OCI-LY7 (cell line): ENCODE data around the gene TTC7B. TPM values are rescaled to one million over a fixed set of nuclear protein-coding genes. Genes with fewer than 3 reads are reported as not detected.
"Not testable (repeated sequence)": the region's sequence is repeated elsewhere in the genome, so short reads cannot be mapped to it uniquely, and the experiment has no call there.

Experiments used
- BruUV-seq: library from RNA; stranded (reverse); fragments of 400-500 nt; replicated peaks from 2 replicates; lab custom pipeline; 2021; lab: Mats Ljungman, UMichigan
- CTCF ChIA-PET: fragments of 300-600 bp; sonication (Branson Sonifier 250); formaldehyde crosslinking; loops from one replicate; lab custom pipeline; 2022; ENCODE audit warnings: antibody characterized with exemption; ENCODE audit not compliant: unreplicated experiment; lab: Charles Lee
- POLR2A ChIA-PET: fragments of 300-600 bp; sonication (Branson Sonifier 250); formaldehyde crosslinking; loops from one replicate; lab custom pipeline; 2022; ENCODE audit warnings: antibody characterized with exemption; lab: Charles Lee
- DNase-seq: peaks from one replicate; pipeline ENCODE4 v3.0.0-alpha.2; 2015; ENCODE audit warnings: low spot score
- H2AFZ ChIP-seq: fragments of 200-600 bp; sonication (generic), shearing (Covaris generic); 2 replicates; pipeline ENCODE4 v1.6.1; 2014; ENCODE audit warnings: mild to moderate bottlenecking, antibody characterized with exemption, low read length, moderate library complexity
- H3K27ac ChIP-seq: fragments of 200-600 bp; sonication (generic); 2 replicates; pipeline ENCODE4 v1.5.1; 2014; ENCODE audit warnings: mixed run types, low read depth, mild to moderate bottlenecking, moderate library complexity, low read length, inconsistent platforms; ENCODE audit not compliant: poor library complexity, severe bottlenecking
- H3K36me3 ChIP-seq: fragments of 200-600 bp; sonication (generic); 2 replicates; pipeline ENCODE4 v1.6.1; 2014; ENCODE audit warnings: mild to moderate bottlenecking, antibody characterized with exemption, low read length, moderate library complexity, mixed read lengths; ENCODE audit not compliant: insufficient read depth
- H3K4me1 ChIP-seq: fragments of 200-600 bp; sonication (generic); 2 replicates; pipeline ENCODE4 v1.5.1; 2014; ENCODE audit warnings: mild to moderate bottlenecking, low read length; ENCODE audit not compliant: insufficient read depth, poor library complexity, severe bottlenecking
- H3K4me2 ChIP-seq: fragments of 200-600 bp; sonication (generic); 2 replicates; pipeline ENCODE4 v1.6.1; 2014; ENCODE audit warnings: mild to moderate bottlenecking, low read length
- H3K4me3 ChIP-seq: fragments of 200-600 bp; sonication (generic); 2 replicates; pipeline ENCODE4 v1.5.1; 2014; ENCODE audit warnings: mild to moderate bottlenecking, low read depth, low read length; ENCODE audit not compliant: poor library complexity, severe bottlenecking
- H3K79me2 ChIP-seq: fragments of 200-600 bp; sonication (generic); 2 replicates; pipeline ENCODE4 v1.6.1; 2016; ENCODE audit warnings: low read depth, mild to moderate bottlenecking, low read length, moderate library complexity, mixed read lengths; ENCODE audit not compliant: insufficient read depth
- H3K9me2 ChIP-seq: fragments of 200-600 bp; sonication (generic); 2 replicates; pipeline ENCODE4 v1.6.1; 2016; ENCODE audit warnings: mild to moderate bottlenecking, low read length, mixed read lengths; ENCODE audit not compliant: insufficient read depth
- H3K9me3 ChIP-seq: fragments of 200-600 bp; sonication (generic); 2 replicates; pipeline ENCODE4 v1.6.1; 2014; ENCODE audit warnings: mild to moderate bottlenecking, mixed run types, low read length, mixed read lengths
- H4K20me1 ChIP-seq: fragments of 200-600 bp; sonication (generic); 2 replicates; pipeline ENCODE4 v1.6.1; 2014; ENCODE audit warnings: mild to moderate bottlenecking, antibody characterized with exemption, low read length, moderate library complexity, mixed read lengths; ENCODE audit not compliant: insufficient read depth
- EZH2phosphoT487 ChIP-seq: fragments of 200-600 bp; sonication (generic); IDR thresholded peaks from 2 replicates; pipeline ENCODE4 v1.6.1; 2018; ENCODE audit warnings: low read depth, borderline replicate concordance, mild to moderate bottlenecking, mixed run types, antibody characterized with exemption, low read length, moderate library complexity, mixed read lengths
- intact Hi-C: fragments of 100-400 bp; cut with micrococcal nuclease; formaldehyde crosslinking; loops from one replicate; pipeline ENCODE4 v1.10.0; 2022; ENCODE audit not compliant: unreplicated experiment
- total RNA-seq, 2 experiments: library from RNA; depleted of rRNA in 1 of 2; stranded (reverse); fragments of >200 nt in 1 of 2; shearing (Covaris generic) in 1 of 2; gene quantifications; 2 replicates each; pipeline ENCODE4 v1.2.3, GENCODE V29; 2014 to 2022
- TF ChIP-seq, protein P1 (sequence below): fragments of 200-600 bp; sonication (generic); conservative IDR thresholded peaks from 2 replicates; pipeline ENCODE4 v1.5.1; 2014; ENCODE audit warnings: mild to moderate bottlenecking, antibody characterized with exemption, low read length, moderate library complexity, mixed read lengths

TTC7B gene
- total RNA-seq, 2 experiments from 2014 or later: 0.19 to 0.51 TPM

DNA sequence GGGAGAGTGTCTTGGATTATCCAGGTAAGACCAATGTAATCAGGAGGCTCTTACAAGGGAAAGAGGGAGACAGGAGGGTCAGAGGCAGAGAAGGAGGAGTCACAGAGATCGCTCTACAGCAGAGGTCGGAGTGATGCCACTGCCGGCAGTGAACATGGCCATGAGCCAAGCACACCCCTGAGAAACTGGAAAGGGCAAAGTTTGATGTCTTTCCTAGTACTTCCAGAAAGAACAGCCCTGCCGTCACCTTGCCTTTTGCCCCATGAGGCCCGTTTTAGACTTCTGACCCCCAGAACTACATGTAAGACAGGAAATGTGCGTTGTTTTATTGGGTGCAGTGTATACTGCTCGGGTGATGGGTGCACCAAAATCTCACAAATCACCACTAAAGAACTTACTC lies 285.7 kb downstream of the TTC7B start:
- no peaks in the 10 kb centered on the region for H3K4me1 ChIP-seq
- no peak overlapping the region for H3K27ac ChIP-seq
- no peaks in the 10 kb centered on the region for H3K36me3 ChIP-seq
- no peak overlapping the region for H3K4me3 ChIP-seq
- ChIA-PET POLR2A (no interaction called here), CTCF (no interaction called here)
- H4K20me1 ChIP-seq: no peaks in the 10 kb centered on the region
- H3K9me2 ChIP-seq: no peaks in the 10 kb centered on the region
- TF ChIP-seq, protein P1, sequence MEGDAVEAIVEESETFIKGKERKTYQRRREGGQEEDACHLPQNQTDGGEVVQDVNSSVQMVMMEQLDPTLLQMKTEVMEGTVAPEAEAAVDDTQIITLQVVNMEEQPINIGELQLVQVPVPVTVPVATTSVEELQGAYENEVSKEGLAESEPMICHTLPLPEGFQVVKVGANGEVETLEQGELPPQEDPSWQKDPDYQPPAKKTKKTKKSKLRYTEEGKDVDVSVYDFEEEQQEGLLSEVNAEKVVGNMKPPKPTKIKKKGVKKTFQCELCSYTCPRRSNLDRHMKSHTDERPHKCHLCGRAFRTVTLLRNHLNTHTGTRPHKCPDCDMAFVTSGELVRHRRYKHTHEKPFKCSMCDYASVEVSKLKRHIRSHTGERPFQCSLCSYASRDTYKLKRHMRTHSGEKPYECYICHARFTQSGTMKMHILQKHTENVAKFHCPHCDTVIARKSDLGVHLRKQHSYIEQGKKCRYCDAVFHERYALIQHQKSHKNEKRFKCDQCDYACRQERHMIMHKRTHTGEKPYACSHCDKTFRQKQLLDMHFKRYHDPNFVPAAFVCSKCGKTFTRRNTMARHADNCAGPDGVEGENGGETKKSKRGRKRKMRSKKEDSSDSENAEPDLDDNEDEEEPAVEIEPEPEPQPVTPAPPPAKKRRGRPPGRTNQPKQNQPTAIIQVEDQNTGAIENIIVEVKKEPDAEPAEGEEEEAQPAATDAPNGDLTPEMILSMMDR: no peak
- TF ChIP-seq EZH2phosphoT487: no peak
- BruUV-seq: no TSS peak
- H3K4me2 ChIP-seq: no peak overlapping the region
- H2AFZ ChIP-seq: no peak overlapping the region
- intact Hi-C loops: no loop called here
- no peaks in the 10 kb centered on the region for H3K9me3 ChIP-seq
- H3K79me2 ChIP-seq: no peaks in the 10 kb centered on the region
- no peak for DNase-seq

DNA sequence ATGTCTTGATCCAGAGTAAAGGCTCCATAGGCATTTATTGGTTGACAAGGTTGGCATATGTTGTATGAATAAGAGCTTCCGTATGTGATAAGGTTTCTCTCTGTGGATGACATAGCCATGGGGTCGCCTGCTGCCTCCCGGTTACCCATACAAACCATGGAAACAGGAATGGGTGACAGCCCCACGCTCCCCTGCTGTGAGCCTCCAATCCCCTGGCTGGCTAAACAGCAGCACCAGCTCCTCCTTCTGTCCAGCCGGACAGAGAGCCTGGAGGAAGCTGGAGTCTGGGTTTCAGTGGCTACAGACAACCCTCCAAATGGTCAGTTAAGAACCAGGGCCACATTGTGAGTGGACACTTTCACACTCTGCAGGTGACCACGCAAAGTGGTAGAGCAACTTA lies 288.3 kb downstream of the TTC7B start:
- H3K4me2 ChIP-seq: no peak overlapping the region
- no peaks in the 10 kb centered on the region for H3K9me3 ChIP-seq
- no TSS peak for BruUV-seq
- H2AFZ ChIP-seq: no peak overlapping the region
- H3K4me1 ChIP-seq: no peaks in the 10 kb centered on the region
- H3K4me3 ChIP-seq: no peak overlapping the region
- POLR2A ChIA-PET: no interaction called here
- no peak for DNase-seq
- CTCF ChIA-PET: no interaction called here
- no peak for TF ChIP-seq EZH2phosphoT487
- TF ChIP-seq, protein P1: no peak
- intact Hi-C loops: no loop called here
- no peak overlapping the region for H3K27ac ChIP-seq
- H4K20me1 ChIP-seq: no peaks in the 10 kb centered on the region
- H3K36me3 ChIP-seq: no peaks in the 10 kb centered on the region
- no peaks in the 10 kb centered on the region for H3K79me2 ChIP-seq
- H3K9me2 ChIP-seq: no peaks in the 10 kb centered on the region

DNA sequence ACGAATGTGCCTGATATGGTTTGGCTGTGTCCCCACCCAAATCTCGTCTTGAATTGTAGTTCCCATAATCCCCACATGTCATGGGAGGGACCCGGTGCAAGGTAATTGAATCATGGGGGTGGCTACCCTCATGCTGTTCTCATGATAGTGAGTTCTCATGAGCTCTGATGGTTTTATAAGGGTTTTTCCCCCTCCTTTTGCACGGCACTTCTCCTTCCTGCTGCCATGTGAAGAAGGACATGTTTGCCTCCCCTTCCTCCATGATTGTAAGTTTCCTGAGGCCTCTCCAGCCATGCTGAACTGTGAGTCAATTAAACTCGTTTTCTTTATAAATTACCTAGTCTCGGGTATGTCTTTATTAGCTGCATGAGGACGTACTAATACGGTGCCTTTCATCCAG lies 289.7 kb downstream of the TTC7B start:
- H3K79me2 ChIP-seq, H3K9me2 ChIP-seq, H4K20me1 ChIP-seq, H3K27ac ChIP-seq, POLR2A ChIA-PET, H3K4me3 ChIP-seq, CTCF ChIA-PET, H3K9me3 ChIP-seq, BruUV-seq, H3K4me1 ChIP-seq, DNase-seq, H3K36me3 ChIP-seq, H3K4me2 ChIP-seq, intact Hi-C loops, H2AFZ ChIP-seq: not testable (repeated sequence)

DNA sequence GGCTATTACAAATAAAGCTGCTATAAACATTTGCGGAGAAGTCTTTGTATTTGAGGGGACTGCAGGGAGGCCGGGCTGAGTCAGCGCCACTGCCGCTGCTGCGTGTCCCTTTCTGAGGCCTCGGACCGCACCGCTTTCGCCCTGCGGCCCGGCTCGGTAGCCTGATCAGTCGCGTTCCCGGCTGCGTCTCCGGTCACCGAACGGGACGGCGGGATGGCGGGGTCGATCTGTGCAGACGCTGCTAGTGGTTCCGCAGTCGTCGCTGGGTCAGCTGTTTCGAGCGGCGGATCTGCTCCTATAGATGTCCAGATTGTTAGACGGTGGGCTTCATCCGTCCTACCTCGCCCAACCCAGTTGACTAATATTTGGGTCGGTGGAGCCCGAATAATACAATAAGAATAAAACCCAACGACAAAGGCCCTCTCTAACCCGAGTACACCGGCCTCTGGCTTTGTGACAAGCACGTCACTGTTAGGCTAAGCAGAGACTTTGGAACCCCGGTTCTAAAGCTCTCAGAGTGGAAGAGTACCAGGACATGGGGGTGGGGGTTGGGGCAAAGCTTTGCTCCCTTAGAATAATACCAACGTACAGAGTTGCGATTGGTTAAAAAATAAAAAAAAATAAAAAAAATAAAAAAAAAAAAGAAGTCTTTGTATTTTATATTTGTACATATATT lies 290.7 kb downstream of the TTC7B start:
- H3K79me2 ChIP-seq, H2AFZ ChIP-seq, POLR2A ChIA-PET, H4K20me1 ChIP-seq, H3K4me2 ChIP-seq, H3K27ac ChIP-seq, H3K9me2 ChIP-seq, H3K4me3 ChIP-seq, BruUV-seq, CTCF ChIA-PET, H3K36me3 ChIP-seq, DNase-seq, intact Hi-C loops, H3K9me3 ChIP-seq, H3K4me1 ChIP-seq: not testable (repeated sequence)
